HG02678 (cell line): ENCODE data around the gene NSG2.

Experiments used
- ATAC-seq: cut with Tn5 transposase; IDR thresholded peaks from one replicate; pipeline ENCODE4 v1.9.1; 2021; ENCODE audit warnings: mild to moderate bottlenecking, moderate library complexity; ENCODE audit not compliant: unreplicated experiment

The NSG2 gene

GRCh38 chr5:174058433-174059122 is 13.1 kb downstream of the NSG2 start:
- no peak for ATAC-seq

GRCh38 chr5:174059247-174059646 is 13.7 kb downstream of the NSG2 start:
- no peak for ATAC-seq

- ATAC-seq = no peak
Measured at GRCh38 chr5:174063082-174063756, 17.7 kb downstream of the NSG2 start.

GRCh38 chr5:174064171-174064570 is 18.7 kb downstream of the NSG2 start:
- no peak for ATAC-seq

DNA sequence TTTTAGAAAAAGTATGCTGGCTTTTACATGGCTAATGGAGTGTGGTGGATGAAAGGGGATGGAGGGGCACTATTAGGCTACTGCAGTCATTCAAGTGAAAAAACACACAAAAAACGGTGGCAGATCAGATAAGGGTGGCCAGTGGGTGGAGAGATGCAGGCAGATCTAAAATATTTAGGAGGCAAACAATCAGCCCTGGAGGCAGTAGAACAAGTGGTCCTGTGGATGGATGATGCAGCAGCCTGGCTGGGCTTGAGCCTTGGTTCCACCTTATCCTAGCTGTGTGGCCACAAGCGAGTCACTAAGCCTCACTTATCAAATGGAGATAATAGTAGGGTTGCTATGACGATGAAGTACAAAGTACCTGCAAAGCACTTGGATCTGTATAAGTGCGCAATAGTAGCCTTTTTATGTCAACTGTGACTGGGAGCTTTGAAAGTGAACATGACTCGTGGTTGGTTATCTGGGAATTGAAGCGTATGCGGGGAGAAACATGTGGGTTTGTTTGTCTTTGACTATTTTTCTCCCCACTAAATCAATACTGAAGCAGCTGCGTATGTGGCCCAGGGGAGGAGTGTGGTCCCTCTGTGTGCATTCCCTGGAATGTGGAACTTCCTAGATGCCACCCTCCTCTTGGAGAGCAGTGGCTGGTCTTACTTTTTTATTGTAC is 20.2 kb downstream of the NSG2 start:
- ATAC-seq = no peak

- ATAC-seq = no peak
Measured at GRCh38 chr5:174067499-174067898, 22.0 kb downstream of the NSG2 start.

DNA sequence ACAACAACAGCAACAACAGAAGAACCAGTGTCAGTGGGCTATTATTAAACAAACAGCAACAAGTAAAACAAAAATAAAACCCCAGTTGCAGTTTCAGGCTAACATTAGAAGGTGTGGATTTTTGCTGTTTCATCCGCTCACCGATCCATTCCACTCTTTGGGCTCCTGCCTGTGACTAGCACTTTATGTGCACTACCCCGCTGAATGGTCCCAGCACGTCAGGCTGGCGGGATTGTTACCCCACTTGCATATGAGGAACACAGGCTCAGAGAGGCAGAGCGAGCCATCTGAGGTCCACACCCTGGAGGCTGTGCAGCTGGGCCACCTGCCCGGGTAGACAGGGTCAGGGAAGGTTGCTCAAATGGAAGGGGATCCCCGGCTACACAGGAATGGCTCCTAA is 26.0 kb downstream of the NSG2 start:
- ATAC-seq = no peak

DNA sequence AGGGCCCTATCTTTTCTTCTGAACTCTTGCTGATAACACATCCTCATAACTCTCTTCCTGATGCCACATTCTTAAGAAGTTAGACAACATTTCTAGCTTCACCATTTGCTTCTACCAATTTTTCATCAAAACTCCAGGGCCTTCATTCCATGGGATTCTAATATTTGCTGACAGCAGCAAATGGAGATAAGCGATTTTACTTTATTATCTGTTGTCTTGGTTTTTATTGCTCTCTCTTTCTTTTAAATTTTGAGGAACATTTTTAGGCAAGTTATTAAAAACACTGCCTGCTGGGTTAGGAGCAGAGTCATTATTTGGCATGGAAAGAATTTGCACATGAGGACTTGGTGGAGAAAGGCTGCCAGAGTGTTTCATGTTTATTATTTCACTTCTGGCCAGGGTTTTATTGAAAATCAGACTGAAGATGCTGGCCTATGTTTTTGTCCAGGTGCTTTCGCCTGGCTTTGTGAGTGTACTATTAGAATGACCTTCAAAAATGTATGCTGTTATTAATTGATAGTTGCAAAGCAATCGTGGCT is 27.7 kb downstream of the NSG2 start:
- ATAC-seq = no peak

GRCh38 chr5:174074369-174074768 is 28.9 kb downstream of the NSG2 start:
- no peak for ATAC-seq

DNA sequence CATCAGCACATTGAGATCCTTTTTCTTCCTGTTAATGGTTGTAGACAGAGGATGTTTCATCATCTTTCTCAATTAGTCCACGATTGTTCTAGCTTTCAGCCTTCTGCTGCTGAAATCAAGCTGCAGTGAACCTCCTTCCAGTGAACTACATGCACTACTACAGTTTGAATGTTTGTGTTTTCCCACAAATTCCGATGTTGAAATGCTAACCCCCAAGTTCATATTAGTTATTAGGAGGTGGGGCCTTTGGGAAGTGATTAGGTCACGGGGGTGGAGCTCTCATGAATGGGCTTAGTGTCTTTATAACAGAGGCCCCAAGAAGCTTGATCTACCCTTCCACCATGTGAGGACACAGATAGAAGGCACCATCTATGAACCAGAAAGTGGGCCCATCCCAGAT is 32.9 kb downstream of the NSG2 start:
- no peak for ATAC-seq

- ATAC-seq = no peak
Measured at GRCh38 chr5:174082286-174082685, 36.8 kb downstream of the NSG2 start.

GRCh38 chr5:174083056-174083827 is 37.7 kb downstream of the NSG2 start:
- ATAC-seq = no peak

- no peak for ATAC-seq
Measured at GRCh38 chr5:174084691-174085154, 39.2 kb downstream of the NSG2 start.

- ATAC-seq = no peak
Measured at GRCh38 chr5:174086751-174087150, 41.2 kb downstream of the NSG2 start.

DNA sequence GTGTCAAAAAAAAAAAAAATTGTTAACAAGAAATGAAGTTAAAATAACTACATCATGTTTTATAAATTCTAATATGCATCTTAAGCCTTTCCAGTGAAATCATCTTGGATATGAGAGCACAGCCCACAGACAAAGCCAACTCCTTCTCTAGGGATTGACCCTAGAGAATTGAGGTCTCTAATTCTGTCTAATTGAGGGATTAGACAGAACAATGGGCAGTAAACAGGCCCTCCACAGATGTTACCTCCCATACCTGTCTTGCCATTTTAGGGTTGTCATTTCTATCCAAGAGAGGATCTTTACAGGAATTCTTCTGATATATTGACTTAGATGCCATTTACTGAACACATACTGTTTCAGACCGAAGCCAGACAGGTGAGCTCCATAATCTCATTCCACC is 42.3 kb downstream of the NSG2 start:
- no peak for ATAC-seq

GRCh38 chr5:174090129-174090528 is 44.6 kb downstream of the NSG2 start:
- no peak for ATAC-seq

- no peak for ATAC-seq
Measured at GRCh38 chr5:174093123-174093522, 47.6 kb downstream of the NSG2 start.

DNA sequence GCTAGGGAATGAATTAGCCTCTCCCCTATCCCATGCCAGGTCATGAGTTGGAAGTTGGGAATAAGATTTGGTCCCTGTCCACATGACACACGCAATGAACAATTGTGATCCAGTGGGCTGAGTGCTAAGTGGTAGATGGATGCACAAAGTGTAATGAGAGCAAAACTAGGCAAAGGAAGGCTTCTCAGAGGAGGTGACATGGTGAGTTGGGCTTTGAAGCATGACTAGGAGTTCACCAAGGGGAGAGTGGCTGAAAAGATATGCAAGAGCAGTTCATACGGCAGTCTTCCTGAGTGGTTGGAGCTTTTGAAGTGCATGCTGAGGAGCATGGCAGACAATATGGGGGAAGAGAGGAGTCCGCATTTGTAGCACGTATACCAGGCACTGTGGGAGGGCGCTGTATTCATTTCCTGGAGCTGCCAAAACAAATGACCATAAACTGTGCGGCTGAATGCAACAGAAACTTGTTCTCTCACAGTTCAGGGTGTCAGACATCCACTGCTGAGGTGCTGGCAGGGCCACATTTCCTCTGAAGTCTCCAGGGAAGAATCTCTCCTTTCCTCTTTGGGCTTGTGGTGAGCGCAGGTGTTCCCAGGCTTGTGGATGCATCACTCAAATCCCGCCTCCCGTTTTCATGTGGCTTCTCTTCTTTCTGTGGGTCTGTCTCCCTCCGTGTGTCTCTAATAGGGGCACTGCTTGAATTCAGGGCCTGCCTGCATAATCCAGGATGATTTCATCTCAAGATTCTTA is 49.5 kb downstream of the NSG2 start:
- ATAC-seq = no peak

DNA sequence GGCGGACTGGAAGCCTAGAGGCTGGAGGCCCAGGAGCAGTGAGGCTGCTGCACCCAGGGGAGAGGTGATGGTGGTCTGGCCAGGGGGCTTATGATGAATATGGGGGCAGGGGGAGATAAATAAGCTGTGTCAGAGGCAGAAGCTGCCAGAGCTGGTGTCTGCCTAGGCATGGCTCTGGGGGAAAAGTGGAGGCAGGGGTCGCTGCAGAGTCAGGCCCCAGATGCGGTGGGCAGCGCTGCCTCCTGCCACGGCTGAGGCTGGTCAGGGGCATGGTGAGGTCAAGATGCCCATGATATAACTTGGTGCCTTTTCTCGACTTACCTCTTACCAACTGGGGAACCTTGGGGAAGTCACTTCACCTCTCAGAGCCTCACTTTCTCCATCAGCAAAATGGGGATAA is 51.1 kb downstream of the NSG2 start:
- no peak for ATAC-seq

DNA sequence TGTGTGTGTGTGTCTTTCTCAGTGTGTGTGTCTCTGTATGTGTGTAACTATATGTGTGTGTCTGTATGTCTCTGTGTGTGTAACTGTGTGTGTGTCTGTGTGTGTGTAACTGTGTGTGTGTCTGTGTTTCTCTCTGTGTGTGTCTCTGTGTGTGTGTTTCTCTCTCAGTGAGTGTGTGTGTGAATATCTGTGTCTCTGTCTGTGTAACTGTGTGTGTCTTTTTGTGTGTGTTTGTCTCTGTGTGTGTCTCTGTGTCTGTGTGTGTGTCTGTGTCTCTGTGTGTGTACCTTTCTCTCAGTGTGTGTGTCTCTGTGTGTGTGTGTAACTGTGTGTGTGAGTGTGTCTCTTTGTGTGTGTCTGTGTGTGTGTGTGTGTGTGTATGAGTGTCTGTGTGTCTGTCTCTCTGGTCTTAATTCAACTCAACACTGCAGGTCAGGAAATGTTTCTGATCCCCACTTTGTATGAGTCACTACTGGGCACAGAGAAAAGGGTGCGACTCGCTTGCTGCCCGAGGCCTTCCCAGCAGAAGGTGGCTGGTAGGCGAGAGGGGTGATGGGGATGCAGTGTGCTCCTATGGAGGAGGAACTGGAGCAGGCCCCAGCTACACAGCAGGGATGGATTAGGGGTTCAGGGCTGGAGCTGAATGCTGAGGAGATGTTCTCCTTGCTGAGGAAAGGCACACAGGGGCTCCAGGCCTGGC is 52.1 kb downstream of the NSG2 start:
- ATAC-seq = no peak
